HepG2 (cell line): ENCODE measurements around the gene NDP.

ENCODE experiments used
- ELF1 ChIP-seq: sonication (generic); formaldehyde crosslinking; IDR thresholded peaks from 2 replicates; pipeline ENCODE4 v1.4.0; 2020; ENCODE audit warnings: missing genetic modification reagents
- NFIC ChIP-seq: IDR thresholded peaks from 2 replicates; pipeline ENCODE4 v1.6.1; 2012; ENCODE audit warnings: mild to moderate bottlenecking, low read length, inconsistent platforms
- NR3C1 ChIP-seq: sonication (generic); formaldehyde crosslinking; IDR thresholded peaks from 2 replicates; pipeline ENCODE4 v1.4.0; 2020; ENCODE audit warnings: missing genetic modification reagents
- PAF1 ChIP-seq: IDR thresholded peaks from 2 replicates; pipeline ENCODE4 v1.6.1; 2016; ENCODE audit warnings: missing genetic modification reagents, missing compliant biosample characterization
- SUZ12 ChIP-seq: fragments of 150-350 bp; IDR thresholded peaks from 2 replicates; pipeline ENCODE4 v1.6.1; 2014; ENCODE audit warnings: low read depth, low read length
- ZNF558 ChIP-seq: sonication (generic); formaldehyde crosslinking; IDR thresholded peaks from 2 replicates; pipeline ENCODE4 v1.9.0; 2022; ENCODE audit warnings: mild to moderate bottlenecking, missing genetic modification reagents, borderline replicate concordance
- ZNF589 ChIP-seq: sonication (generic); formaldehyde crosslinking; conservative IDR thresholded peaks from 2 replicates; pipeline ENCODE4 v1.8.0; 2022; ENCODE audit warnings: mild to moderate bottlenecking, moderate library complexity, missing genetic modification reagents
- TF ChIP-seq, protein P1 (sequence below): sonication (generic); formaldehyde crosslinking; IDR thresholded peaks from 2 replicates; pipeline ENCODE4 v1.5.0; 2020; ENCODE audit warnings: missing genetic modification reagents

GRCh38 chrX:43899878-43900815, 73.0 kb downstream of the NDP start:
- TF ChIP-seq NFIC (no peak), ELF1 (CRISPR knock-in tag) (no peak), ZNF558 (no peak), SUZ12 (no peak), ZNF589 (CRISPR knock-in tag) (no peak), PAF1 (no peak), NR3C1 (CRISPR knock-in tag) (no peak)
- TF ChIP-seq, protein P1, sequence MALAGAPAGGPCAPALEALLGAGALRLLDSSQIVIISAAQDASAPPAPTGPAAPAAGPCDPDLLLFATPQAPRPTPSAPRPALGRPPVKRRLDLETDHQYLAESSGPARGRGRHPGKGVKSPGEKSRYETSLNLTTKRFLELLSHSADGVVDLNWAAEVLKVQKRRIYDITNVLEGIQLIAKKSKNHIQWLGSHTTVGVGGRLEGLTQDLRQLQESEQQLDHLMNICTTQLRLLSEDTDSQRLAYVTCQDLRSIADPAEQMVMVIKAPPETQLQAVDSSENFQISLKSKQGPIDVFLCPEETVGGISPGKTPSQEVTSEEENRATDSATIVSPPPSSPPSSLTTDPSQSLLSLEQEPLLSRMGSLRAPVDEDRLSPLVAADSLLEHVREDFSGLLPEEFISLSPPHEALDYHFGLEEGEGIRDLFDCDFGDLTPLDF (CRISPR knock-in tag): no peak
